Peyer's patch (tissue), 4 donors: Measurements from ENCODE around the gene HNRNPM.

Experiments used
- CTCF ChIP-seq, 6 experiments: fragments of 450-650 bp in 4 of 6; fragments of 200-600 bp in 2 of 6; sonication (generic) in 1 of 6; IDR thresholded peaks; one replicate each; pipeline ENCODE4 v1.5.1; 2017 to 2019; ENCODE audit warnings: antibody characterized with exemption in 6 of 6, mild to moderate bottlenecking in 3 of 6, moderate library complexity in 1 of 6
- POLR2A ChIP-seq, 2 donors: fragments of 450-650 bp; IDR thresholded peaks; one replicate each; pipeline ENCODE4 v1.5.1; 2017; ENCODE audit warnings: antibody characterized with exemption in 2 of 2, mild to moderate bottlenecking in 2 of 2, moderate library complexity in 2 of 2

DNA sequence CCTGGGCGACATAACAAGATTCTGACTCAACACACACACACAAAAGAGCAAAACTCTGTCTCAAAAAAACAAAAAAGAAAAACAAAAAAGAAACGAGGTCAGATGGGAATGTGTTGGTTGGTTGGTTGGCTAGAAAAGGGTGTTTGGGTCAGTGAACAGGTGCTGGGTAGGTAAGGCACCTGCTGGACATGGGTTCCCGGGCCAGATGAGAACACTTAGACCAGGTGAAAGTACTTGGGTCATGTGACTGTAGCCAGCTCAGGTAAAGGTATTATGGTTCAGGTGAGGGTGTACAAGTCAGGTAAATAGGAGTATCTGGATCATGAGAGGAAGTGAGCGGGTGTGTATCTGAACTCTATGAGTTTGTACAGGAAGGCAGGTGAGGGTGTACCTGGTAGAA is 83.7 kb downstream of the HNRNPM start:
- no peak for TF ChIP-seq POLR2A (IDR thresholded peaks at IDR 0.05)
- TF ChIP-seq CTCF (IDR thresholded peaks at IDR 0.05), result no peak
